Renal cortical epithelial cell (primary cell): ENCODE measurements around the gene FIS1. TPM values are rescaled to one million over a fixed set of nuclear protein-coding genes. Genes with fewer than 3 reads are reported as not detected.
"Not testable (repeated sequence)": the region's sequence is repeated elsewhere in the genome, so short reads cannot be mapped to it uniquely, and the experiment has no call there.

Experiments
- DNase-seq: peaks from one replicate; pipeline ENCODE4 v3.0.0-alpha.2; 2011; ENCODE audit warnings: low read depth
- total RNA-seq: library from RNA; depleted of rRNA; stranded (reverse); fragments of >200 nt; gene quantifications from 2 replicates; pipeline ENCODE4 v1.2.3, GENCODE V29; 2014

Gene FIS1
- total RNA-seq, result 193 and 303 TPM in 2 replicates

GRCh38 chr7:101244375-101245146 lies at the start of gene FIS1:
Gene FIS1 (minus strand): TSS chr7:101245081. CDS start chr7:101245004, 77 bp downstream.
- peak; percentile 74 for DNase-seq

GRCh38 chr7:101294039-101294831 lies 49.4 kb upstream of the FIS1 start:
- no peak for DNase-seq

DNA sequence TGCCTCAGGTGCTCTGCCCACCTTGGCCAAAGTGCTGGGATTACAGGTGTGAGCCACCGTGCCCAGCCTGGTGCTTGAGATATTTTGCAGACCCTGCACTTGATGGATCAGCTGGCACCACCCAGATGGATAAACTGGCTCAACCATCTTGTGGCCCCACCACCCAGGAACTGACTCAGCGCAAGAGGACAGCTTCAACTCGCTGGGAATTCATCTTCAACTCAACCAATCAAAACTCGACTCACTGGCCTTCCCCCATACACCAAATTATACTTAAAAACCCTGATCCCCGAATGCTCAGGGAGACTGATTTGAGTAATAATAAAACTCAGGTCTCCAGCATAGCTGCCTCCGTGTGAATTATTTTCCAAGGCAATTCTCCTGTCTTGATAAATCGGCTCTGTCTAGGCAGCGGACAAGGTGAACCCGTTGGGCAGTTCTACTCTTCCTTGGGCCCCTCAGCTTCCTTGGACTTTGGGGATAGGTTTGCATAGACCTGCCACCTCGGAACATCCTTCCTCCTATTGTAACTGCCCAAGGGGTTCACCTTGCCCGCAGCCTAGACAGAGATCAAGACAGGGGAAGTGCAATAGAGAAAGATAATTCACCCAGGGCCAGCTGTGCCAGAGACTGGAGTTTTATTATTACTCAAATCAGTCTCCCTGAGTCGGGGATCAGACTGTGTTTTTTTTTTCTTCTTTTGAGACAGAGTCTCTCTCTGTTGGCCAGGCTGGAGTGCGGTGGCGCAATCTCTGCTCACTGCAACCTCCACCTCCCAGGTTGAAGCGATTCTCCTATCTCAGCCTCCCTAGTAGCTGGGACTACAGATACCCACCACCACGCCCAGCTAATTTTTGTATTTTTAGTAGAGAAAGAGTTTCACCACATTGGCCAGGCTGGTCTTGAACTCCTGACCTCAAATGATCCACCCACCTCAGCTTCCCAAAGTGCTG lies 48.5 kb upstream of the FIS1 start:
- not testable (repeated sequence) for DNase-seq

GRCh38 chr7:101292566-101292965 lies 47.7 kb upstream of the FIS1 start:
- not testable (repeated sequence) for DNase-seq

DNA sequence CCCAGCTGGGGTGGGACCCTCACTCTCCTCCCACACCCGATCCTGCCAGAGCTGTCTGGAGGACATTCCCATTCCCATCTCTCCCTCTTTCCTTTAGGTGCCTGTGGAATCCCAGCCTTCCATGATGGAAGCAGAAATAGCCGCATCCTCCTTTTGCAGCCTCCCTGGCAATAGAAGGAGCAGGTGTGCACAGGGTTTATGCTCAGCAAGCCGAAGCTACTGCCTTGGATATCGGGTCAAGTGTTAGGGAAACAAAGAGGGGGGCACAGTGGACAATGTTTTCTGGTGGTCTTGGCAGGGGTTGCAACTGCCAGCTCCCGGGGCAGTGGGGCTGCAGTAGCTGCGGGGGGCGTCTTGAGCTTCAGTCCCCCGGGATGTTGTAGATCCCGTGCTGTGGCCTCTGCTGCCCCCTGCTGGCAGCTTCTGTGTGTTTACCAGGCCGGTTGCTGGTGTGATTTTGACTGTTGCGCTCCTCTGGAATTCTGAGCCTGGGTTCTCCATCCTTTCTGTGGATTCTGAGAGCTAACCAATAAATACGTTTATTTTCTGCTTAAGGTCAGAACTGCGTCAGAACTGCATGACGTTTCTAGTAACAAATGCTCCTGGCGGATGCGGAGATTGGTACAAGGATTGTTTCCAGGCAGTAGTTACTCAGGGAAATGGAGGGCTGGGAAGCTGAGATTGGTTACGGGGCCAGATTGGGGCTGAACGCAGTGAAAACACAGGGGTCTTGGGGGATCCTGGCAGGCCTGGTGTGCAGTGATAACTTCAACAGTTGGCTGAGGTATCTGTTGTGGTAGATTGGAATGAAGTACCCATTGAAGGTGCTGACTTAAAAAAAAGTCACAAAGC lies 45.5 kb upstream of the FIS1 start:
- not testable (repeated sequence) for DNase-seq

GRCh38 chr7:101289687-101290086 lies 44.8 kb upstream of the FIS1 start:
- DNase-seq, result not testable (repeated sequence)

- DNase-seq, result no peak
Observed at GRCh38 chr7:101288439-101288838, 43.6 kb upstream of the FIS1 start.

- DNase-seq, result no peak
Observed at GRCh38 chr7:101287032-101287431, 42.2 kb upstream of the FIS1 start.

DNA sequence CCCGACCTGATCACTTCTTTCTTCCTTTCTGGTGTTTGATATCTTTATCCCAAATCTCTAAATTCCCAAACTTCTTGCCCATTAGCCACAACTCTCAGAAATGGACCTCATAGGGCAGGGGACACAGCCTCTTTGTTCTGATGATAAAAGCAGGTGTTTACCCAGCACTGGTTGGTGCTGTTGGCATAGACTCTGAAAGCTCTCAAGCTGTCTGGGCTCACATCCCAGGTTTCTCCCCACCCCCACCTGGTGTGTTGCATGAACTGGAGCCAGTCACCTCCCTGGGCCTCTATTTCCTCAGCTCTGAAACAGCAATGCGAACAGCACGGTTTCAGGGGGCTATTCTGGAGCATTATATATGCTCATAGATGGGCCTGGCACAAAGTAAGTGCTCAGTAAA lies 41.0 kb upstream of the FIS1 start:
- not testable (repeated sequence) for DNase-seq

DNA sequence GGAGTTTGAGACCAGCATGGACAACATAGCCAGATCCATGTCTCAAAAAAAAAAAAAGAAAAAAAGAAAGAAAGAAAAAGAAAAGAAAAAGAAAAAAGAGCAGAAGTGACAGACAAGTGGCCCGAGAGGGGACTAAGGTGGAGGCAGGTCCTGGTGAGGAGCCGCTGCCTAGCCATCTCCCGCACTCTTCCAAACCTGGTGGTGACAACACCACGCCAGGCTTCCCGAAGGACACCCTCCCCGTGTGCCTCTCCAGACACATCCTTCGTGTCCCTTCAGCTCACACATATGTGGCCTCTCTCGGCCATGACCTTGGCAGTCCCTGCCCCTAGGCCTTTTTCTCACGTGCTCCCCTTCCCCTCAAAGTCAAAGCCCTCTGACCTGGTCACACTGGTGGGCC lies 40.3 kb upstream of the FIS1 start:
- DNase-seq, result no peak

DNA sequence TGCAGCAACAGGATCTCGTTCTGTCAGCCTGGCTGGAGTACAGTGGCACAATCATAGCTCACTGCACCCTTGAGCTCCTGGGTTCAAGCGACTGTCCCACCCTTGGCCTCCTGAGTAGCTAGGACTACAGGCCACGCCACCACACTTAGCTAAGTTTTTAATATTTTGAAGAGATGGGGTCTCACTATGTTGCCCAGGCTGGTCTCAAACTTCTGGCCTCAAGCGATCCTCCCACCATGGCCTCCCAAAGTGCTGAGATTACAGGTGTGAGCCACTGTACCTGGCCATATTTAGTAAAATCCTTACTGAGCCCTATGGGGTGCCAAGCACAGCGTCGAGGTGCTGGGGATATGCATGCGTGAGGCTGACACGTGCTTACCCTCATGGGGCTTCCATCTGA lies 36.0 kb upstream of the FIS1 start:
- not testable (repeated sequence) for DNase-seq

DNA sequence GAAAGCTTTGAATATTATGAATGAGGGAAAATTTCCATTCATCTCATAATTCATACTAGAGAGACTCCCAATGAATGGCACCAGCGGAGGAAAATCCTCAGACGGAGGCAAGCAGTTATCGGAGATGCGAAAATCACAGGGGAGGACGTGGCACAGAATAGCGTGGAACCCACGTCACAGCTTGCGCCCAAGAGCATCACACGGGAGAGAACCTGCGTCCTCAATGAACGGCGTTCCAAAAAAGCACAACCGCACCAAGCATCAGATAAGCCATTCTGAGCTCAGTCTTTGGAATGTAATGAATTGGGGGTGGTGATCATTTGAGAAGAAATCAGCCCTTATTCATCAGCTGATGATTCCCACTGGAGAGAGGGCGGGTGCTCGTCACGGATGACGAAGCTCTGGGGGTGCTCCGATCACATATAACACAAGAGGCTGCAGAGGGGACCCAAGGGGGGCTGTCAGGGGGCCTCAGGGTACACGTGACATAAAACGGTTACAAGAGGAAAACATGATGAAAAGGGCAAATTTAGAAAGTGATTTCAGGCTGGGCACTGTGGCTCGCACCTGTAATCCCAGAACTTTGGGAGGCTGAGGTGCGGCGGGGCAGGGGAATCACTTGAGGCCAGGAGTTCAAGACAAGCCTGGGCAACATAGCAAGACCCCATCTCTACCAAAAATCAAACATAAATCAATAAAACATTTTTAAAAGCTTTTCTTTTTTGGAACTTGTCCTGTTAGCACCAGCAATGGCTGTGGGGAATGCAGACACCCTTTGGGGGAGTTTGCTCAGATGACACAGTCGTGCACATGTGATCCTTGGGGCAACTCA lies 33.8 kb upstream of the FIS1 start:
- DNase-seq, result no peak

GRCh38 chr7:101277155-101277554 lies 32.3 kb upstream of the FIS1 start:
- no peak for DNase-seq

- no peak for DNase-seq
Observed at GRCh38 chr7:101273206-101273605, 28.3 kb upstream of the FIS1 start.

DNA sequence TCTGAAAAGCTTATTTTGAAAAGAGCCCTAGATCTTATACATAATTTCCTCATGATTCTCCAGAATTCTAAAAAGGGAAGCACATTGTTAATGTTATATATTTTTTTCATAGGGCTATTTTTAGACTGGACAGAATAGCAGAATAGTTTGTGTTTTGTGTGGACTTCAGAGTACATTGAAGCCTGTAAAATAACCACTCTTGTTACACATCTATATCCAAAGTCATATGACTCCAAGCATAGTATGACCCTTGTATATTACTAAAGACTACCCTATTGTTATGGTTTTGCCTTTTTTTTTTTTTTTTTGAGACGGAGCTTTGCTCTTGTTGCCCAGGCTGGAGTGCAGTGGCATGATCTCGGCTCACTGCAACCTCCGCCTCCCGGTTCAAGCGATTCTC lies 26.1 kb upstream of the FIS1 start:
- DNase-seq, result no peak

GRCh38 chr7:101269664-101270063 lies 24.8 kb upstream of the FIS1 start:
- DNase-seq, result no peak

- DNase-seq, result no peak
Observed at GRCh38 chr7:101265622-101266516, 21.0 kb upstream of the FIS1 start.

- peak; percentile 68 for DNase-seq
Observed at GRCh38 chr7:101264102-101264706, 19.3 kb upstream of the FIS1 start.
